K562 (cell line): ENCODE data around the gene SCAMP3. TPM values are rescaled to one million over a fixed set of nuclear protein-coding genes. Genes with fewer than 3 reads are reported as not detected.
A peak's percentile ranks its signal among the peaks of the same experiment; 100 is the strongest.

ENCODE experiments used
- ATAC-seq: fragments of 200-7000 bp; cut with Tn5 transposase; 3 replicates; pipeline ENCODE4 v1.9.1; 2020; ENCODE audit warnings: moderate library complexity
- BruUV-seq: library from RNA; stranded (reverse); fragments of 400-500 nt; replicated peaks from 2 replicates; lab custom pipeline; 2021; lab: Mats Ljungman, UMichigan
- CTCF ChIA-PET: fragments of 300-600 bp; formaldehyde crosslinking; extraction: SDS; loops from one replicate; lab custom pipeline; 2021; ENCODE audit warnings: low intra/inter-chr PET ratio; lab: Yijun Ruan, JAX
- POLR2A ChIA-PET: fragments of 300-600, 350-650 bp; sonication (Branson Sonifier 250); formaldehyde crosslinking; extraction: SDS; loops from one replicate; lab custom pipeline; 2021; ENCODE audit warnings: antibody characterized with exemption, inconsistent platforms; lab: Yijun Ruan, JAX
- DNase-seq, 4 experiments: peaks; one replicate each; pipeline versions ENCODE4 v3.0.0 to v3.0.0-alpha.2; 2011 to 2018; ENCODE audit warnings: low spot score in 3 of 4, mixed read lengths in 3 of 4; ENCODE audit errors: extremely low read depth in 1 of 4
- FAIRE-seq: peaks from 2 replicates; lab custom pipeline; 2011; peaks lifted over from hg19 to GRCh38; lab: Jason Lieb, UNC
- H2AFZ ChIP-seq: 2 replicates; pipeline ENCODE4 v1.6.0; 2011; ENCODE audit warnings: low read depth, low read length, control low read depth, inconsistent platforms
- H3K27ac ChIP-seq: fragments of 200-600 bp; 3 replicates; pipeline ENCODE4 v1.8.0; 2011; ENCODE audit warnings: low read depth, mild to moderate bottlenecking, control low read depth, inconsistent platforms, low read length, moderate library complexity, mixed read lengths; ENCODE audit errors: extremely low read depth
- H3K27me3 ChIP-seq, 2 experiments: fragments of 300-600 bp in 1 of 2; 2 replicates in 1 of 2; 3 replicates in 1 of 2; pipeline versions ENCODE4 v1.6.0 to v1.8.0; 2011; ENCODE audit warnings: inconsistent platforms in 2 of 2, low read length in 2 of 2, mild to moderate bottlenecking in 1 of 2, mixed read lengths in 1 of 2, moderate library complexity in 1 of 2; ENCODE audit not compliant: control insufficient read depth in 2 of 2, insufficient read depth in 2 of 2
- H3K36me3 ChIP-seq: fragments of 300-600 bp; 3 replicates; pipeline ENCODE4 v1.8.0; 2011; ENCODE audit warnings: mild to moderate bottlenecking, low read length, inconsistent platforms; ENCODE audit not compliant: control insufficient read depth, insufficient read depth
- H3K4me1 ChIP-seq, 2 experiments: fragments of 200-600 bp in 1 of 2; replicated peaks in 1 of 2; 2 replicates in 1 of 2; 3 replicates in 1 of 2; pipeline versions ENCODE4 v1.5.1 to v1.8.0; 2011; ENCODE audit warnings: inconsistent platforms in 2 of 2, low read length in 2 of 2, mild to moderate bottlenecking in 1 of 2, mixed read lengths in 1 of 2, moderate library complexity in 1 of 2; ENCODE audit not compliant: control insufficient read depth in 2 of 2, insufficient read depth in 2 of 2
- H3K4me2 ChIP-seq: 2 replicates; pipeline ENCODE4 v1.6.1; 2011; ENCODE audit warnings: low read length, control low read depth, inconsistent platforms, mixed read lengths; ENCODE audit not compliant: insufficient read depth
- H3K4me3 ChIP-seq: fragments of 200-600 bp; sonication (generic), shearing (Covaris generic); 2 replicates; pipeline ENCODE4 v1.5.1; 2016; ENCODE audit warnings: control low read depth, inconsistent platforms
- H3K79me2 ChIP-seq: fragments of 200-600 bp; 3 replicates; pipeline ENCODE4 v1.8.0; 2011; ENCODE audit warnings: low read length, inconsistent platforms; ENCODE audit not compliant: control insufficient read depth, insufficient read depth
- H3K9ac ChIP-seq, 2 experiments: 2 replicates each; pipeline versions ENCODE4 v1.6.0 to v1.6.1; 2011; ENCODE audit warnings: low read depth in 2 of 2, low read length in 2 of 2, control low read depth in 1 of 2, inconsistent platforms in 1 of 2, mild to moderate bottlenecking in 1 of 2, mixed read lengths in 1 of 2; ENCODE audit not compliant: insufficient read depth in 1 of 2
- H3K9me1 ChIP-seq: one replicate; pipeline ENCODE4 v1.6.0; 2011; ENCODE audit warnings: inconsistent platforms, mild to moderate bottlenecking, low read length, moderate library complexity; ENCODE audit not compliant: control insufficient read depth, insufficient read depth
- H3K9me3 ChIP-seq: replicated peaks from 2 replicates; pipeline ENCODE4 v1.5.1; 2011; ENCODE audit warnings: low read depth, low read length, inconsistent platforms; ENCODE audit not compliant: control insufficient read depth, insufficient read depth
- H4K20me1 ChIP-seq: replicated peaks from 2 replicates; pipeline ENCODE4 v1.6.1; 2011; ENCODE audit warnings: low read length, inconsistent platforms, mixed read lengths; ENCODE audit not compliant: control insufficient read depth, insufficient read depth
- C11orf30 ChIP-seq: fragments of 450-650 bp; IDR thresholded peaks from 2 replicates; pipeline ENCODE4 v1.6.1; 2016; ENCODE audit warnings: low read depth, mild to moderate bottlenecking
- CEBPB ChIP-seq: fragments of 450-650 bp; IDR thresholded peaks from 2 replicates; pipeline ENCODE4 v1.6.1; 2016; ENCODE audit warnings: missing genetic modification characterization, missing compliant biosample characterization
- KAT7 ChIP-seq: sonication (generic); formaldehyde crosslinking; IDR thresholded peaks from 2 replicates; pipeline ENCODE4 v1.8.0; 2022; ENCODE audit warnings: missing genetic modification reagents, mild to moderate bottlenecking, borderline replicate concordance
- MEIS2 ChIP-seq: fragments of 450-650 bp; IDR thresholded peaks from 2 replicates; pipeline ENCODE4 v1.6.1; 2014; ENCODE audit warnings: mild to moderate bottlenecking; ENCODE audit not compliant: partially characterized antibody
- NFE2 ChIP-seq: IDR thresholded peaks from 2 replicates; pipeline ENCODE4 v1.6.1; 2014; ENCODE audit warnings: antibody characterized with exemption, low read depth
- PBX2 ChIP-seq, 2 experiments: IDR thresholded peaks in 1 of 2; conservative IDR thresholded peaks in 1 of 2; 2 replicates each; pipeline ENCODE4 v1.6.1; 2016; ENCODE audit warnings: low read depth in 2 of 2, mild to moderate bottlenecking in 1 of 2, missing compliant biosample characterization in 1 of 2, missing genetic modification characterization in 1 of 2, moderate library complexity in 1 of 2
- PKNOX1 ChIP-seq: fragments of 450-650 bp; IDR thresholded peaks from 2 replicates; pipeline ENCODE4 v1.6.1; 2016
- RBM15 ChIP-seq: fragments of 200-400 bp; formaldehyde crosslinking; IDR thresholded peaks from 2 replicates; pipeline ENCODE4 v1.6.1; 2018; ENCODE audit warnings: mild to moderate bottlenecking, low read length, moderate library complexity; ENCODE audit not compliant: insufficient read depth
- SP1 ChIP-seq: sonication (generic); formaldehyde crosslinking; IDR thresholded peaks from 2 replicates; pipeline ENCODE4 v1.8.1; 2022; ENCODE audit warnings: mild to moderate bottlenecking, missing genetic modification reagents
- WGBS: fragments of 100-300 bp; shearing (Covaris generic); methylation state at CpG from one replicate; pipeline ENCODE4 v1.1.6; 2016; ENCODE audit warnings: low coverage, mixed read lengths; ENCODE audit not compliant: insufficient coverage; ENCODE audit errors: missing lambda C conversion rate; 5-methylcytosine and 5-hydroxymethylcytosine counted together
- in situ Hi-C: fragments of 300-500 bp; cut with MboI; formaldehyde crosslinking; loops from 4 replicates; pipeline ENCODE4 v1.15.0; 2018; ENCODE audit warnings: inconsistent platforms, mixed read lengths
- intact Hi-C: fragments of 100-400 bp; cut with micrococcal nuclease; formaldehyde crosslinking; loops from 2 replicates; pipeline ENCODE4 v1.14.2; 2022
- polyA plus RNA-seq, 8 experiments: library from polyadenylated mRNA; depleted of rRNA in 4 of 8; stranded (reverse) in 5 of 8; unstranded in 3 of 8; fragments of >200 nt; fragmentation: Nextera tagmentation in 2 of 8; fragmentation: Illumina TruSeq in 1 of 8; extraction: Ambion mirVana in 2 of 8; extraction: Trizol in 1 of 8; gene quantifications; 2 replicates each; pipeline versions ENCODE4 v1.2.1 to v1.2.3, GENCODE V29; 2011 to 2014; ENCODE audit warnings: inconsistent platforms in 1 of 8, missing spikeins in 1 of 8
- total RNA-seq, 7 experiments: library from RNA; depleted of rRNA in 6 of 7; stranded (reverse); fragments of >200 nt in 6 of 7; fragmentation: Illumina TruSeq in 2 of 7; extraction: Trizol in 2 of 7; gene quantifications; 2 replicates each; pipeline versions ENCODE4 v1.2.1 to v1.2.3, GENCODE V29; 2011 to 2021; ENCODE audit warnings: low replicate concordance in 1 of 7

Gene SCAMP3
- total and polyA plus RNA-seq, 9 of the 15 experiments (the other 6 are each of a cell fraction or from before 2014, with no cell fraction given): 14.2 to 131 (median 86.1) TPM

- Histone ChIP-seq H3K4me2 (peak overlapping the region; percentile 85), H4K20me1 (no peaks in the 10 kb centered on the region), H3K4me1 (peaks cover 19 to 22% of the 10 kb centered on the region in 2 experiments), H3K9me3 (no peaks in the 10 kb centered on the region), H3K27ac (peak overlapping the region; percentile 36; the same call in 2 of the 3 replicates), H3K27me3 (no peaks in the 10 kb centered on the region), H2AFZ (peak overlapping the region; percentile 2; the same call in 1 of the 2 replicates), H3K4me3 (peak overlapping the region; percentile 44), H3K9me1 (no peaks in the 10 kb centered on the region), H3K36me3 (peaks cover 6% of the 10 kb centered on the region; the same call in 1 of the 3 replicates), H3K79me2 (peaks cover 14% of the 10 kb centered on the region; the same call in 2 of the 3 replicates), H3K9ac (peak overlapping the region; percentile 42 to 63)
- TF ChIP-seq PBX2 (CRISPR knock-in tag; IDR thresholded peaks at IDR 0.05; ENCODE audit: low read depth) (no peak), PBX2 (tag; conservative IDR thresholded peaks at IDR 0.05; ENCODE audit: low read depth) (peak; percentile 80), KAT7 (CRISPR knock-in tag) (no peak), CEBPB (peak; percentile 60; the same call in 1 of the 2 replicates), SP1 (CRISPR knock-in tag) (peak; percentile 36; the same call in 1 of the 2 replicates), PKNOX1 (peak; percentile 70), RBM15 (no peak), MEIS2 (peak; percentile 90), C11orf30 (0 out of 2 replicates have a peak, but pooled peaks have one; percentile 11), NFE2 (0 out of 2 replicates have a peak, but pooled peaks have one; percentile 26)
- ChIA-PET CTCF (no interaction called here), POLR2A (interaction anchor here (1.5 kb wide), 1 partner anchor 14 kb away, joined by 5 read pairs; no protein-coding TSS in a partner anchor)
- intact Hi-C loops: no loop called here
- 43% methylated on average over 3 of the region's 3 CpGs for WGBS
- no peak for ATAC-seq
- FAIRE-seq: peak; percentile 19
- BruUV-seq: TSS peak; percentile 66
- peak in 1 of 4 experiments; percentile 41 for DNase-seq
- in situ Hi-C loops: no loop called here
Measured at GRCh38 chr1:155242805-155243358, 19.3 kb downstream of the SCAMP3 start.
